ENCODE results near the gene ZSWIM7. TPM values are rescaled to one million over a fixed set of nuclear protein-coding genes. Genes with fewer than 3 reads are reported as not detected.

The ZSWIM7 gene
- total and polyA plus RNA-seq, 7 donors = 13.0 to 55.5 (median 25.8) TPM

GRCh38 chr17:15935891-15936290 lies 63.6 kb downstream of the ZSWIM7 start:
- no peak for DNase-seq
- no peaks in the 10 kb centered on the region for H3K9me3 ChIP-seq
- no peak overlapping the region for H3K27ac ChIP-seq
- 94 to 96% methylated on average over 7 of the region's 7 CpGs for WGBS, 2 donors
- no peaks in the 10 kb centered on the region for H3K36me3 ChIP-seq
- H3K27me3 ChIP-seq = no peaks in the 10 kb centered on the region
- no peak for TF ChIP-seq POLR2A (IDR thresholded peaks at IDR 0.05)
- TF ChIP-seq, protein P1, sequence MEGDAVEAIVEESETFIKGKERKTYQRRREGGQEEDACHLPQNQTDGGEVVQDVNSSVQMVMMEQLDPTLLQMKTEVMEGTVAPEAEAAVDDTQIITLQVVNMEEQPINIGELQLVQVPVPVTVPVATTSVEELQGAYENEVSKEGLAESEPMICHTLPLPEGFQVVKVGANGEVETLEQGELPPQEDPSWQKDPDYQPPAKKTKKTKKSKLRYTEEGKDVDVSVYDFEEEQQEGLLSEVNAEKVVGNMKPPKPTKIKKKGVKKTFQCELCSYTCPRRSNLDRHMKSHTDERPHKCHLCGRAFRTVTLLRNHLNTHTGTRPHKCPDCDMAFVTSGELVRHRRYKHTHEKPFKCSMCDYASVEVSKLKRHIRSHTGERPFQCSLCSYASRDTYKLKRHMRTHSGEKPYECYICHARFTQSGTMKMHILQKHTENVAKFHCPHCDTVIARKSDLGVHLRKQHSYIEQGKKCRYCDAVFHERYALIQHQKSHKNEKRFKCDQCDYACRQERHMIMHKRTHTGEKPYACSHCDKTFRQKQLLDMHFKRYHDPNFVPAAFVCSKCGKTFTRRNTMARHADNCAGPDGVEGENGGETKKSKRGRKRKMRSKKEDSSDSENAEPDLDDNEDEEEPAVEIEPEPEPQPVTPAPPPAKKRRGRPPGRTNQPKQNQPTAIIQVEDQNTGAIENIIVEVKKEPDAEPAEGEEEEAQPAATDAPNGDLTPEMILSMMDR (IDR thresholded peaks at IDR 0.05) = no peak
- no peaks in the 10 kb centered on the region for H3K4me1 ChIP-seq
- intact Hi-C loops (cut with DNase I) = no loop called here
- H3K4me3 ChIP-seq = no peak overlapping the region

GRCh38 chr17:15934866-15935265 lies 64.6 kb downstream of the ZSWIM7 start:
- intact Hi-C loops (cut with DNase I) = no loop called here

GRCh38 chr17:15931394-15931793 lies 68.1 kb downstream of the ZSWIM7 start:
- TF ChIP-seq, protein P1 (IDR thresholded peaks at IDR 0.05) = no peak
- TF ChIP-seq POLR2A (IDR thresholded peaks at IDR 0.05) = no peak
- no peak for TF ChIP-seq EP300 (IDR thresholded peaks at IDR 0.05)
- no peak for TF ChIP-seq POLR2AphosphoS5 (IDR thresholded peaks at IDR 0.05)
- intact Hi-C loops (cut with DNase I) = no loop called here
- H3K36me3 ChIP-seq = no peaks in the 10 kb centered on the region
- no peak overlapping the region for H3K4me3 ChIP-seq
- H3K27me3 ChIP-seq = no peaks in the 10 kb centered on the region
- no peak overlapping the region for H3K27ac ChIP-seq
- H3K9me3 ChIP-seq = no peaks in the 10 kb centered on the region
- no peak for DNase-seq
- H3K4me1 ChIP-seq = peaks cover 0 to 38% (median 23%) of the 10 kb centered on the region in 4 donors

More at GRCh38 chr17:15934866-15935265, 64.6 kb downstream of the ZSWIM7 start:
- WGBS, 2 donors = 92 to 95% methylated on average over 5 of the region's 5 CpGs
- TF ChIP-seq EP300 (IDR thresholded peaks at IDR 0.05) (no peak), POLR2AphosphoS5 (IDR thresholded peaks at IDR 0.05) (no peak), POLR2A (IDR thresholded peaks at IDR 0.05) (no peak)
- TF ChIP-seq, protein P1 (IDR thresholded peaks at IDR 0.05) = no peak
- no peak for DNase-seq
- H3K27ac ChIP-seq = no peak overlapping the region
- peaks cover 0 to 7% (median 0%) of the 10 kb centered on the region in 4 donors for H3K4me1 ChIP-seq
- H3K4me3 ChIP-seq = no peak overlapping the region
- H3K27me3 ChIP-seq = no peaks in the 10 kb centered on the region
- no peaks in the 10 kb centered on the region for H3K36me3 ChIP-seq
- H3K9me3 ChIP-seq = no peaks in the 10 kb centered on the region

GRCh38 chr17:15930426-15930825 lies 69.1 kb downstream of the ZSWIM7 start:
- intact Hi-C loops (cut with DNase I) = no loop called here
- no peak overlapping the region for H3K27ac ChIP-seq
- DNase-seq = peak; percentile 33
- TF ChIP-seq, protein P1 (IDR thresholded peaks at IDR 0.05) = no peak
- no peak for TF ChIP-seq POLR2A (IDR thresholded peaks at IDR 0.05)
- no peak for TF ChIP-seq POLR2AphosphoS5 (IDR thresholded peaks at IDR 0.05)
- TF ChIP-seq EP300 (IDR thresholded peaks at IDR 0.05) = no peak
- WGBS, 2 donors = 81 to 82% methylated on average over 6 of the region's 6 CpGs
- H3K36me3 ChIP-seq = no peaks in the 10 kb centered on the region
- H3K27me3 ChIP-seq = no peaks in the 10 kb centered on the region
- H3K4me1 ChIP-seq = peaks cover 0 to 48% (median 30%) of the 10 kb centered on the region in 4 donors
- H3K4me3 ChIP-seq = no peak overlapping the region
- no peaks in the 10 kb centered on the region for H3K9me3 ChIP-seq

GRCh38 chr17:15929941-15930340 lies 69.6 kb downstream of the ZSWIM7 start:
- no peaks in the 10 kb centered on the region for H3K36me3 ChIP-seq
- no peak overlapping the region for H3K4me3 ChIP-seq
- intact Hi-C loops (cut with DNase I) = loop anchor here (10.0 kb wide), 2 partner anchors 575 to 665 kb away; partner anchors contain the start of gene PMP22
- H3K4me1 ChIP-seq = peaks cover 0 to 53% (median 35%) of the 10 kb centered on the region in 4 donors
- 85 to 88% methylated on average over 4 of the region's 4 CpGs for WGBS, 2 donors
- DNase-seq = peak; percentile 37
- H3K9me3 ChIP-seq = no peaks in the 10 kb centered on the region
- TF ChIP-seq POLR2AphosphoS5 (IDR thresholded peaks at IDR 0.05) (no peak), EP300 (IDR thresholded peaks at IDR 0.05) (no peak), POLR2A (IDR thresholded peaks at IDR 0.05) (no peak)
- TF ChIP-seq, protein P1 (IDR thresholded peaks at IDR 0.05) = no peak
- H3K27me3 ChIP-seq = no peaks in the 10 kb centered on the region
- H3K27ac ChIP-seq = no peak overlapping the region

All from sigmoid colon (tissue), 7 donors.